ENCODE data around the gene TMEFF2. TPM values are rescaled to one million over a fixed set of nuclear protein-coding genes. Genes with fewer than 3 reads are reported as not detected.
"Not testable (repeated sequence)": the region's sequence is repeated elsewhere in the genome, so short reads cannot be mapped to it uniquely, and the experiment has no call there.

The TMEFF2 gene
- total RNA-seq, 4 donors from 2014 or later: 0.16 to 0.46 (median 0.17) TPM; not detected in 1

- no peak overlapping the region for H3K4me3 ChIP-seq (ENCODE audit: low read depth, poor library complexity, severe bottlenecking)
- TF ChIP-seq CTCF (IDR thresholded peaks at IDR 0.05) (no peak), POLR2A (IDR thresholded peaks at IDR 0.05) (no peak)
- no peak for DNase-seq (ENCODE audit: low spot score in 2 of 2)
- WGBS, 2 donors: 59 to 65% methylated on average over 7 of the region's 7 CpGs
- intact Hi-C loops (cut with DNase I; ENCODE audit: low total_unique reads): no loop called here
Observed at GRCh38 chr2:192090911-192091310, 103.8 kb downstream of the TMEFF2 start.

GRCh38 chr2:192087398-192087958 lies 107.3 kb downstream of the TMEFF2 start:
- H3K4me3 ChIP-seq (ENCODE audit: low read depth, poor library complexity, severe bottlenecking): no peak overlapping the region
- TF ChIP-seq POLR2A (IDR thresholded peaks at IDR 0.05) (no peak), CTCF (IDR thresholded peaks at IDR 0.05) (no peak)
- intact Hi-C loops (cut with DNase I; ENCODE audit: low total_unique reads): no loop called here
- DNase-seq (ENCODE audit: low spot score in 2 of 2): no peak
- WGBS, 2 donors: 20 to 36% methylated on average over 4 of the region's 4 CpGs

GRCh38 chr2:192082121-192082520 lies 112.6 kb downstream of the TMEFF2 start:
- 76 to 86% methylated on average over 5 of the region's 5 CpGs for WGBS, 2 donors
- no peak for DNase-seq (ENCODE audit: low spot score in 2 of 2)
- TF ChIP-seq POLR2A (IDR thresholded peaks at IDR 0.05): no peak
- no peak for TF ChIP-seq CTCF (IDR thresholded peaks at IDR 0.05)
- H3K4me3 ChIP-seq (ENCODE audit: low read depth, poor library complexity, severe bottlenecking): no peak overlapping the region
- intact Hi-C loops (cut with DNase I; ENCODE audit: low total_unique reads): no loop called here

- H3K4me3 ChIP-seq (ENCODE audit: low read depth, poor library complexity, severe bottlenecking); DNase-seq (ENCODE audit: low spot score in 2 of 2); intact Hi-C loops (cut with DNase I; ENCODE audit: low total_unique reads): not testable (repeated sequence)
- WGBS, 2 donors: 90 to 91% methylated on average over 3 of the region's 3 CpGs
Observed at GRCh38 chr2:192080096-192080495, 114.6 kb downstream of the TMEFF2 start.

- no peak for TF ChIP-seq POLR2A (IDR thresholded peaks at IDR 0.05)
- intact Hi-C loops (cut with DNase I; ENCODE audit: low total_unique reads): no loop called here
- H3K4me3 ChIP-seq (ENCODE audit: low read depth, poor library complexity, severe bottlenecking): no peak overlapping the region
- no peak for DNase-seq (ENCODE audit: low spot score in 2 of 2)
Observed at GRCh38 chr2:192073878-192074277, 120.9 kb downstream of the TMEFF2 start.

- TF ChIP-seq CTCF (IDR thresholded peaks at IDR 0.05) (no peak), POLR2A (IDR thresholded peaks at IDR 0.05) (no peak)
- H3K4me3 ChIP-seq (ENCODE audit: low read depth, poor library complexity, severe bottlenecking): no peak overlapping the region
- DNase-seq (ENCODE audit: low spot score in 2 of 2): no peak
- WGBS, 2 donors: 44 to 66% methylated on average over 1 of the region's 1 CpG
- intact Hi-C loops (cut with DNase I; ENCODE audit: low total_unique reads): no loop called here
Observed at GRCh38 chr2:192072778-192073177, 122.0 kb downstream of the TMEFF2 start.

GRCh38 chr2:192072261-192072660 lies 122.5 kb downstream of the TMEFF2 start:
- DNase-seq (ENCODE audit: low spot score in 2 of 2): no peak
- 65 to 68% methylated on average over 2 of the region's 2 CpGs for WGBS, 2 donors
- intact Hi-C loops (cut with DNase I; ENCODE audit: low total_unique reads): no loop called here

More at GRCh38 chr2:192072261-192072660, 122.5 kb downstream of the TMEFF2 start:
- TF ChIP-seq CTCF (IDR thresholded peaks at IDR 0.05) (no peak), POLR2A (IDR thresholded peaks at IDR 0.05) (no peak)
- H3K4me3 ChIP-seq (ENCODE audit: low read depth, poor library complexity, severe bottlenecking): no peak overlapping the region
